ENCODE results near the gene SMG7. TPM values are rescaled to one million over a fixed set of nuclear protein-coding genes. Genes with fewer than 3 reads are reported as not detected.

The SMG7 gene
- total RNA-seq, 1 experiment from 2014 or later, result 35.5 TPM

DNA sequence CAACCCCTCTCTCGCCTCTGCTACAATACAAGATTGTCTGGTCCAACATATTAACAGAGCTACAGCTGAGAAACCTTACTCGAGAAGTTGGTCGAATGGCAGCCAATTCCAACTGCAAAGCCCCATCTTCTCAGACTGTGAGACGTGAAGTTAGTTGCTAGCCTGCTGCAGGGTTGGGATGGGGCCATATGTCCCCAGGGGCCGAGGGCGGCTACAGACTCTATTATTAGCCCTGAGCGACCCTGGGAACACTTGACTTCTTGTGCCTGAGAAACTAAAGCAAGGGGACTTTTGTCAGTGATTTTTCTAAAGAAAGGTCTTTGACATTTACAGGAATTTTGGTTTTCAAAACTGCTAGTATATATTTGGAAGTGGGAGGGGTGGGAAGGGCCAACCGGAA lies 104.2 kb downstream of the SMG7 start:
- no peak for DNase-seq (ENCODE audit: low read depth)

DNA sequence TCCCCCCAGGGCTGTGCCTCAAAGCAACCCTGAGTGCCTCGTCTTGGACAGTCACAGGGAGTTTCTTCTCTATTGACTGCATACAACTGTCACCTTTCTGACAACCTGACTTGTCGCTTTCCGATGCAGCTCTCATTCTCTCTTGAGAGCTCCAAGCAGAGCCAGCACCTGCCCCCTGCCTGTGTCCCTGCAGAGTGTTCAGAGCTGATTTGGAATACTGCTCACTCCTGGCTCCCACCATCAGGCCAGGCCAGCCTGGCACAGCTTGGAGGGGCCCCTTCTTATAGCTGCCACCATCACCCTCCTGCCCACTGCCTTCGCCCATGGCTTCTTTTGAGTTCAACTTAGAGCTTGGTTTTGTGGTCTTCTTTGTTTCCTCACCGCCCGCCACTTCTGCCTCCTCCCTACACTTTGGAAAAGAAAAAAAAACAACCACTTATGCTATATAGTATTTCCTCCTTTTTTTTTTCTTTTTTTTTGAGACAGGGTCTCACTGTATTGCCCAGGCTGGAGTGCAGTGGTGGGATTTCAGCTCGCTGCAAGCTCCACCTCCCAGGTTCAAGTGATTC lies 105.7 kb downstream of the SMG7 start:
- in situ Hi-C loops (cut with HindIII; ENCODE audit: low pct_unique_long_range_greater_than_20kb, low sequenced_read_pairs), result no loop called here
- no peak for DNase-seq (ENCODE audit: low read depth)

More for the DNA sequence above, 104.2 kb downstream of the SMG7 start:
- in situ Hi-C loops (cut with HindIII; ENCODE audit: low pct_unique_long_range_greater_than_20kb, low sequenced_read_pairs), result no loop called here

DNA sequence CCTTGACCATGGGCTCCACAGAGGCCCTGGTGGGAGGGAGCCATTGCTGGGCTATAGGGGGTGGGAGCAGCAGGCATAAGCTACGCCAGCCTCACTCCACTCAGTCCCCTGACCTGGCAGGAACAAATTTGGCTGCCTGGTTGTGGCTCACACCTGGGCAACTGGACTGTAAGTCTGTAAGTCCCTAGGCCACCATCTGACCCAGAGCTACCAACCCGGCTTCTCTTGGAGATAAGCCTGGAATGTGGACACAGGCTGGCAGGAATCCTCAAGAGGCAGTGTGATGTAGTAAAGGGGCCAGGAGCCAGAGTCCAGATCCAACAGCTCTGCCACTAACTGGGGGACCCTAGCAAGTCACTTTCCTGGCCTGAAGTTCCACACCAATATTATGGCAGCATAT lies 106.6 kb downstream of the SMG7 start:
- no peak for DNase-seq (ENCODE audit: low read depth)
- in situ Hi-C loops (cut with HindIII; ENCODE audit: low pct_unique_long_range_greater_than_20kb, low sequenced_read_pairs), result no loop called here

DNA sequence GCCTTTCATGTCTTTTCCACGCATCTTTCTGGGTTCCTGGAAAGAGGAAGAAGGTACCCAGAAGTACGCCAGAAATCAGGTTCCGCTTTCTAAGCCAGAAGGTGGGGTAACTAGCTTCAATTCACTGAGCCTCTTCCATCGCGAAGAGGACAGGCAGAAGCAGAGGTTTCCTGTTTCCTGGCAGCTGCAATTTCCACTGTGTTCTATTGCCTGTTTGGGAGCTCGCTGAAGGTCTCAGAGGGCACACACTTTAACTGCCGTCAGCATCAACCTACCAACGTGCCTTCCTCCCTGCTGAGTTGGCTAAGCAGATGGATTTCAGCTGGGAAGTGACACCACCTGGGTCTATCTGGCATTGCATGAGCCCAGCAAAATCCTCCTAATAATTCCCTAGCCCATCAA lies 108.0 kb downstream of the SMG7 start:
- no peak for DNase-seq (ENCODE audit: low read depth)
- in situ Hi-C loops (cut with HindIII; ENCODE audit: low pct_unique_long_range_greater_than_20kb, low sequenced_read_pairs), result no loop called here

DNA sequence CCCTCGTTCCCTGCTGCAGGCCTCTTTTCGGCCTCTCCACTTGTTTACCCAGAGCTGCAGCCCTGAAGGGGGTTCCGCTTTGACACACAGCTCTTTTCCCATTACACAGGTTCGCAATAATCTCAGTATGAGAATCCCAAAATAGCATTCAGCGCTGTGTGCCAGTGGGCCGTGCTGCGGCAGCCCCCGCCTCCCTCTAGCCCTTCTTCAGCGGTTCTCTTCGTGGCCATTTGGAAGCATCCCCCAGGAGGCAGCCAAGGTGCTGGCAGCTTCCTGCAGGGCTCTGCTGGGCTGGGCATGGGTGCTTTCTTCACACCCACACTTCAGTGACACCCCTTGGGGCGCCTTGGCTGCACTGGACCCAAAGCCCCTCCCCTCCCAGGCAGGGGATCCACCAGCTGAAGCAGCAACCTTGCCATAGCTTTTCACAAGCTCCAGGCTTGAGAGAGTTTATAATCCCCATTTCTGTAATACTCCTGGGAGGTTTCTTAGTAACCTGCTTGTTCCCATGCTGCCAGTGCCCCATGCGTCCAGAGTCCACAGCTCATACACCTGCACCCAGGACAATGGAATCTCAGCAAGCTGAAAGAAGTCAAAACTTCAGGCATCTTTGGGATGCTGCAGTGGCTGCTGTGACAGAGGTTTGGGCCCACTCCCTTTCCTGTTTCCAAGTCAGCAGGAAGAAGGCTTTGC lies 109.9 kb downstream of the SMG7 start:
- no peak for DNase-seq (ENCODE audit: low read depth)
- in situ Hi-C loops (cut with HindIII; ENCODE audit: low pct_unique_long_range_greater_than_20kb, low sequenced_read_pairs), result no loop called here

DNA sequence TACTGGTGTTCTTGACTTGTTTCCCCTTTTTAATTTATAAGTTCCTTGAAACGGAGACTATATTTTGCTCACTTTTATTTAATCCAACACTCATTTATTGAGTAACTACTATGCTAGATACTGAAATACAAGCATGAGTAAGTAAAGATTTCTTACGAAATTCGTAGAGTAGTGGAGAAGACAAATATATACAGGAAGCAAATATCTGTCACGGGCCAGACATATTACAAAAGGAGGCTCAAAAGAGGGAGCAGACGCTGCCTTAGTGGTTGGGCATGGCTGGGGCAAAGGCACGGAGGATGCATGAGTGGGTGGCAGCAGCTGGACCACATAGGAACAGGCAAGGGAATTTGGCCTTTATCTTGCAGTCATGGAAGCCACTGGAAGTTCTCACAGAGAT lies 111.2 kb downstream of the SMG7 start:
- in situ Hi-C loops (cut with HindIII; ENCODE audit: low pct_unique_long_range_greater_than_20kb, low sequenced_read_pairs), result no loop called here
- no peak for DNase-seq (ENCODE audit: low read depth)

DNA sequence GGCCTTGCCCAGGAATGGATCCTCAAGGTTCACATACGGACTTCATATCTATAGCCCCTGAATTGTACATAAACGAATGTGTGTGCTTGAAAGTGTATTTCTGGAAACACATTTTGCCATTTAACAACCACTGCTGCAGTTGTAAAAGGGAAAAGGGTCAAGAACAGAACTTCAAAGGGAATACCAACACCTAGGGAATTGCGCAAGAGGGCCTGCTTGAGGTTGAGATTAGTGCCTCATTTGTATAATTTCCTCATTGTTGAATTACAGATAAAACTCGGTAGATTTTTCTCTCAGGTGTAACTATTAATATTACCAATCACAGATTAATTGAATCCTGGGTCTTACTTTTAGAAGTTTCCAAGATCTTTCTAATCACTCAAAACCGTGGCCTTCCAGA lies 111.8 kb downstream of the SMG7 start:
- no peak for DNase-seq (ENCODE audit: low read depth)
- in situ Hi-C loops (cut with HindIII; ENCODE audit: low pct_unique_long_range_greater_than_20kb, low sequenced_read_pairs), result no loop called here

DNA sequence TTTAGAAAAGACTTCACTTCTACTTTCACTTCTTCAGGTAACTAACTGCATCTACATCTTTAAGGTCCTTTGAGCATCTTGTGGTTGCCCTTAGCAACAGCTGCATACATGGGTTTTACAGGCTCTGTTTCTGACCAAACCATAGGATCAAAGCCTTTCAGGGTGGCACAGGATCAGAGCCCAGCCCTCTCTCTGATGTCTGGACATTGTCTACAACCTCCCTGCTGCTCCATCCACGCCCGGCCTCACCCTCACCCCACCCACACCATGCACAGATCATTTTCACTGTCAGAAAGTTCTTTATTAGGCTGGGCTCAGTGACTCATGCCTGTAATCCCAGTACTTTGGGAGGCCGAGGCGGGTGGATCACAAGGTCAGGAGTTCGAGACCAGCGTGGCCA lies 112.7 kb downstream of the SMG7 start:
- DNase-seq (ENCODE audit: low read depth), result no peak
- in situ Hi-C loops (cut with HindIII; ENCODE audit: low pct_unique_long_range_greater_than_20kb, low sequenced_read_pairs), result no loop called here

DNA sequence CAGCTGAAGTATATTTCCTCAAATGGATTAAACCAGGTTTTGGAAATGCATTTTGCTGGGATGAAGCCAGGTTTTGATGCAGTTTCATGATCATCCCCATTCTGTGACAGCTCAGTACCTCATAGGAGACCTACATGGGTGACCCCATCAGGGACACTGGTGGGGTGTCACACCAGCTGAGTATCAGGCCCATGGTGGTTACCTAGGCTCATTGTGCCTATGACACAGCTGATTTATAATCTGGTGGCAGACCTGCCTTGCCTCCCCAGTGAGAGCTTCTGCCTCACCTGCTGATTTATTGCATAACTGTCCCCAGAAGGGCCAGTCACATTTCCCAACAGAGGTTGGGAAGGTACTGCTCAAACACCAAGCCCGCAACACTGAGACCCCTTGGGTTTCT lies 114.2 kb downstream of the SMG7 start:
- in situ Hi-C loops (cut with HindIII; ENCODE audit: low pct_unique_long_range_greater_than_20kb, low sequenced_read_pairs), result no loop called here
- no peak for DNase-seq (ENCODE audit: low read depth)

DNA sequence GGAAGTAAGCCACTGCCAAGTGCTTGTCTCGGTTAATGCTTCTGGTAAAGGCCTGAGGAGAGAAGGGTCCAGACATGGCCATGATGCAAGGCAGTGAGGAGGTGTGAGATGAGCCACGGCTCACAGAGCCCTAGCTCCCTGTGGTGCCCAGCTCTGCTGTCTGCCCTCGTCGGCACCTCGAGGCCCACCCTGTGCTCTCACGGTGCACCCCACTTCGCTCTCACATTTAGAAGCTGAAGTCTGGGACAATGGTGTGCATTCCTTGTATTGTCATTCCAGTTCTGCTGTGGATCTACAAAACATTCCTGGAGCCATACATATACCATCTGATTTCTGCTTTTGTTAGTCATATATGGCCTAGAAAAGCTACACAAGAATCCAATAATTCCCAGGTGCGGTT lies 114.6 kb downstream of the SMG7 start:
- in situ Hi-C loops (cut with HindIII; ENCODE audit: low pct_unique_long_range_greater_than_20kb, low sequenced_read_pairs), result no loop called here
- DNase-seq (ENCODE audit: low read depth), result no peak

DNA sequence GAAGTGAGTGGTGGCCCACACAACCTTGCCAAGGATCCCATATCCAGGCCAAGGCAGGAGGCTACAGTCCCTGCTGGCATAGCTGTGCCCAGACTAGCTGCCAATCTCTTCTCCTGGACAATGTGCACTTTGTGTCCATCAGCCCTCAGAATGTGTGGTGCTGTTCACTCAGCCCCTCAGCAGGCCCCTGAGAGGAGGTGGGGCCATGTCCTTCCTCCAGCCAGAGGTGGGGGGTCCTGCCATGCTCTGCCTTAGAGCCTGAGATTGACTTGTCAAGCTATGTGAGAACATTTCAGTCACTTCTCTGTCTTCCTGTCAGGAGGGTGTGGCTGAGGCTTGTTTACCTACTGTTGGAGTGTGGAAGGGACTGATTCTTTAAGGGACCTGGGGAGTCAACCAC lies 116.5 kb downstream of the SMG7 start:
- in situ Hi-C loops (cut with HindIII; ENCODE audit: low pct_unique_long_range_greater_than_20kb, low sequenced_read_pairs), result no loop called here
- no peak for DNase-seq (ENCODE audit: low read depth)

DNA sequence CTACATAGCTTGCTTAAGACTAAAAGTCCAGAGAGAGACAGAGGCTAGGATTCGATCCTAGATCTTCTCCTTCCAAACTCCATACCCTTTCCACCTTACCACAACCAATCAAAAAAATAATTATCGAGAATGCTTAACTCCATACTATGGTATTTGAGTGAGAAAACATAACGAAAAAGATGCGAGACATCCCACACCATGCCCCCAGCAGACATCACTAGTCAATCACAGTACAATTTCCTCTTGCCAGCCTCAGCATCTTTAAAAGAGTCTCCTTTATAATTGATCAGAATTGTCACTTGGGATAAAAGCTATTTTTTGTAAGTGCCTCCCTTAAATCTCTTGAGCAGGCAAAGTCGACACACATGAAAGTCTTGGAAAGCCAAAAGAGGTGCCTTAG lies 117.1 kb downstream of the SMG7 start:
- DNase-seq (ENCODE audit: low read depth), result no peak
- in situ Hi-C loops (cut with HindIII; ENCODE audit: low pct_unique_long_range_greater_than_20kb, low sequenced_read_pairs), result no loop called here

DNA sequence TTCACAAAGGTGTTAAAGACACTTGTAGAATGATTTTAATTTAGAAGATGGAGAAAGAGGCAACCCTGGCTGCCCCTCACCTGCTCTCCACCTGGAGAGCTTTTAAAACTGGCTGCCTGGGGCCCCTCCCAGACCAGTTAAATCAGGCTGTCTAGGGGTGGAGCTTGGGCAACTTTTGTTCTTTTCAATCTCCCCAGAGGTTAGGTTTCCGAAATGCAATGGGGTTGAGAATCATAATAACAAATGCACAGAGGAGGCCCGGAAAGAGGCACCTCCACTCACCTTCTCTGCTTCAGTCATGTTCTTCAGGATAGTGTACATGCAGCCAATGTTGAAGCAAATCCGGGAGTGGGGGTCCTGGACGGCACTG lies 117.6 kb downstream of the SMG7 start:
- no peak for DNase-seq (ENCODE audit: low read depth)
- in situ Hi-C loops (cut with HindIII; ENCODE audit: low pct_unique_long_range_greater_than_20kb, low sequenced_read_pairs), result no loop called here

DNA sequence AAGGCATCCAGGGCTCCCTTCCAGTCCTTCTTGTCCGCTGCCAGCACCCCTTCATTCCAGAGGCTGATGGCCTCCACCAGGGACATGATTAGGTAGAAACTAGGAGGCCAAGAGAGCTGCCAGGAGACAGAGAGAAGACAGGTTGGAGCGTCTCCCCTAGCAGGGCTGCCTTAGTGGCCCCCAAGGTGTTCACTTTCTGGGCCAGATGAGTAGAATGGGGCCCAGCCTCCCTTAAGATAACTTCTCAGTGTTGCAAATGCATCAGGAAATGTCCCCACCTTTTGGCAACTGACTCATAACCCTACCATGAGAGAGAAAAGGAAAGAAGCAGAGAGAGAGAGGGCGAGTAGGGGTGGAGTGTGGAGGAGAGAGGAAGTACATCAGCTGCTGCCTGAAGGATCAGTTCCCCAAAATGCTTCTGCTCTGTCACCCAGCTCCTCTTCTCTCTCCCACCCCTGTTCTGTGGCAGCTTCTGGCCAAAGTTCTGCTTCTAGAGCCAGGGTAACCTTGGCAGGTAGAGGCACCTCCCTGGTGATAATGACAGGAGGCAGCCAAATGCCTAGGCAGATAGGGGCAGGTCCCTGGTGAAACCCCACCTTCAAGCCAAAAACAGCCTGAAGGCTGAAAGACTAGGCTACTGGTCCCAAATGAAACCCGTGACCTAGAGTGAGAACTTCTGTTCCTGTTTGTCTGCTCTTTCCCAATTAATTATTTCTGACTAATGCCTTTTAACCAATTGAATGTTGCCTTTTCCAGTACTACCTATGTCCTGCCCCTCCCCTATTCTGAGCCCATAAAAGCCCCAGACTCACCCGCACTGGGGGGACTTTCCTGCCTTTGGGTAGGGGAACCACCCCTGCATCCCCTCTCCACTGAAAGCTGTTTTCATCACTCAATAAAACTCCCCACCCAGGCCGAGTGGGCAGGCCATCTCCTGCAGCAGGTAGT lies 118.2 kb downstream of the SMG7 start, which contains the start of gene NCF2:
Gene NCF2 (minus strand): TSS at position 216 of the 948 bp plus-strand sequence. CDS start 130 bp downstream, at position 86.
- no peak for DNase-seq (ENCODE audit: low read depth)

DNA sequence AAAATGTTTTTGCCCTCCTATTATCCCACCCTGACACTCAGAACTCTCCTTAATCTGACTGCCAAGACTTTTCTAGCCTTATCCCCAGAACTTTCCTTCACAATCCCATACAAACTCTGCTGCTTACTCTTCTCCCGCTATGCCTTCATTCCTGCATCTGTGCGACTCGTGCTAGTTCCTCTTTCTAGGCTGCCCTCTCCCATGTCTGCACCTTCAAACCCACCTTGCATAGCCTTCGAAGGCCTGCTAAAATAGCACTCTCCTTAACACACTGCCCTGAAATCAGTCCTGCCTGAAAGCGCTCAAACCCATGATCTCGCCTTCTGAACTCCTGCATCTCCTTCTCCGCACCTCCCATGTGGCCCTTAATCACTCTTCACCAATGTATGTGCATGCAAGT lies 120.4 kb downstream of the SMG7 start:
- DNase-seq (ENCODE audit: low read depth), result no peak
- in situ Hi-C loops (cut with HindIII; ENCODE audit: low pct_unique_long_range_greater_than_20kb, low sequenced_read_pairs), result no loop called here

More for the DNA sequence above, 118.2 kb downstream of the SMG7 start, which contains the start of gene NCF2:
- in situ Hi-C loops (cut with HindIII; ENCODE audit: low pct_unique_long_range_greater_than_20kb, low sequenced_read_pairs), result no loop called here

DNA sequence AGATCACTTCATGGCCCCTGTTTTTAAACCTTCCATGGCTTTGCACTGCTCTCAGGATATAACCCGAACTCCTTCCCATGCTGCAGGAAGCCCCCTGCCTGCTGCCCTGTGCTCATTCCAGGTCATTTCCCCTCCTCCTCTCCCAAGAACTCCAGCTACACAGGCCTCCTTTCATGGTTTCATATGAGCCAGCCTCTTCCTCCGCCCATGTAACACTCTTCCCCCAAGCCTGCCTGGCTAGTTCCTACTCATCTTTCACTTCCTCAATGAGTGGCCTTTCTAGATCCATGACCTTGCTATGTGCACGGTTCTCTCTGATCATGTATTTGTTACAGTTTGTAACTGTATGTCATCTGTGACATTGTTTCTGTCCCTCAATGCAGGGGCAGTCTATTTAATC lies 121.1 kb downstream of the SMG7 start:
- in situ Hi-C loops (cut with HindIII; ENCODE audit: low pct_unique_long_range_greater_than_20kb, low sequenced_read_pairs), result no loop called here
- no peak for DNase-seq (ENCODE audit: low read depth)

DNA sequence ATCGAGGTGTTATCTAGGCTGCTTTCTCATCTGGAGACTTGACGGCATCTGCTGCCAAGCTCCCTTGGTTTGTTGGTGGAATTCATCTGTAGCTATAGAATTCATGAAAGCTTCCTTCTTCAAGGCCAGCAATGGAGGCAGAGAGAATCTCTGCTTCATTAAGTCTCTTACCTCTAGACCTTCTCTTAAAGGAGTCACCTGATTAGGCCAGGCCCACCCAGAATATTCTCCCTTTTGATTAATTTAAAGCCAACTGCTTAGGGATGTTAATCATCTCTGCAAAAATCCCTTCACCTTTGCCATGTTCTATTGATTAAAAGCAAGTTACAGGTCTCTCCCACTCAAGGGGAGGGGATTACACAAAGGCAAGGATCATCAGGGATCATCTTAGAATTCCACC lies 123.2 kb downstream of the SMG7 start:
- no peak for DNase-seq (ENCODE audit: low read depth)
- in situ Hi-C loops (cut with HindIII; ENCODE audit: low pct_unique_long_range_greater_than_20kb, low sequenced_read_pairs), result no loop called here

DNA sequence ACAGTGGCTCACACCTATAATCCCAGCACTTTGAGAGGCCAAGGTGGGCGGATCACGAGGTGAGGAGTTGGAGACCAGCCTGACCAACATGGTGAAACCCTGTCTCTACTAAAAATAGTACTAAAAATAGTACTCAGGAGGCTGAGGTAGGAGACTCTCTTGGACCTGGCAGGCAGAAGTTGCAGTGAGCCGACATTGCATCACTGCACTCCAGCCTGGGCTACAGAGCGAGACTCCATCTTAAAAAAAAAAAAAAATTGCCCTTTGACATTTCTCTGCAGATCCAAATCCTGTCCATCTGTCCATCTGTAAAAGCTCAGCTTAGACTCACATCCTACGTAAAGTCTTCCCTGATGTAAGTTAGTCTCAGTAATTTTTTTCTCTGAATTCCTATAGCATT lies 124.2 kb downstream of the SMG7 start:
- in situ Hi-C loops (cut with HindIII; ENCODE audit: low pct_unique_long_range_greater_than_20kb, low sequenced_read_pairs), result no loop called here
- no peak for DNase-seq (ENCODE audit: low read depth)

DNA sequence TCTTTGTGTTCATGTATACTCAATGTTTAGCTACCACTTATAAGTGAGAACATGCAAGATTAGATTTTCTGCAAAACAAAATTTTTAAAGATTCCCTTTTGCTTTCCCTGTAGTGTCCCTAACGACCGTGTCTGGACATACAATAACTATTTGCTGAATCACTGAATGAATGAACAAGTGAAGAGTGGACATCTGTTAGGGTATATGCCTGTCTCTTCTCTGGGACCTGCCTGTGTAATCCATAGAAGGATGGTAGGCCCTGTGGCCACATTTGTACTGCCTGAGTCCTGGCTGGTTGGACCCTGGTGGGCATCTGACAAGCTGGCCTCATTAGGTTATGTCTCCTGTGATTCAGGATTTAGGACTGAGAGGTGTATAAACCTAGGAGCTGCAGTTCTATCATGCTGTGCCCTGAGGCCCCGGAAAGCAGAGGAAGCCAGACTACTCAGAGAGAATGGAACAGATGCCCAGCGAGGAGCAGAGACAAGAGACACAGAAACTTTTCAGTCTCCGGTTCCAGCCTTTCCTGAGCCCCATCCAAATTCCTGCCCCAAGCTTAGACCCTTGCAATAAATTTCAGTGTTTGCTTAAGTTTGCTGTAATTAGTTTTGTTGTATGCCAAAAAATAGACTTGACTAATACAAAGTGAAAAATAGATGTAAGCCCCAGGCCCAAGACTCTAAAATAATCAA lies 125.5 kb downstream of the SMG7 start:
- no peak for DNase-seq (ENCODE audit: low read depth)
- in situ Hi-C loops (cut with HindIII; ENCODE audit: low pct_unique_long_range_greater_than_20kb, low sequenced_read_pairs), result no loop called here

Data from Caki2 (cell line).